ENCODE measurements around the gene GRB2.

DNA sequence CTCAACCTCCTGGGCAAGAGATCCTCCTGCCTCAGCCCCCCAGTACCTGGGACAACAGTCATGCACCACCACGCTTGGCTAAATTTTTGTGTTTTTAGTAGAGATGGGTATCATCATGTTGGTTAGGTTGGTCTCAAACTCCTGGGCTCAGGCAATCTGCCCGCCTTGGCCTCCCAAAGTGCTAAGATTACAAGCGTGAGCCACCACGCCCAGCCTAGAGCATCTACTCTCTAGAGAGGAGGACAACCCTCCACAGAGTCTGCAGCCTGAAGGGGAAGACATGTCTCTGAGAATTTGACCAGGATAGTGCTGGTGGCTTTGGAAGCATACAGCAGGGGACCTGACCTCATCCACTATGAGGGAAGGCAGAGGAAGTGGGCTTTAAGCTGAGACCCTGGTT, 4.7 kb upstream of the GRB2 start:
- TF ChIP-seq SUZ12 (IDR thresholded peaks at IDR 0.05; ENCODE audit: extremely low read depth, insufficient read depth, insufficient read length) (no peak), ZNF274 (IDR thresholded peaks at IDR 0.05; ENCODE audit: low read depth, low read length) (no peak), YY1 (IDR thresholded peaks at IDR 0.05; ENCODE audit: insufficient read depth, insufficient read length) (no peak)
